Measurements from ENCODE around the gene TRMT10A.

The TRMT10A gene, protein sequence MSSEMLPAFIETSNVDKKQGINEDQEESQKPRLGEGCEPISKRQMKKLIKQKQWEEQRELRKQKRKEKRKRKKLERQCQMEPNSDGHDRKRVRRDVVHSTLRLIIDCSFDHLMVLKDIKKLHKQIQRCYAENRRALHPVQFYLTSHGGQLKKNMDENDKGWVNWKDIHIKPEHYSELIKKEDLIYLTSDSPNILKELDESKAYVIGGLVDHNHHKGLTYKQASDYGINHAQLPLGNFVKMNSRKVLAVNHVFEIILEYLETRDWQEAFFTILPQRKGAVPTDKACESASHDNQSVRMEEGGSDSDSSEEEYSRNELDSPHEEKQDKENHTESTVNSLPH

DNA sequence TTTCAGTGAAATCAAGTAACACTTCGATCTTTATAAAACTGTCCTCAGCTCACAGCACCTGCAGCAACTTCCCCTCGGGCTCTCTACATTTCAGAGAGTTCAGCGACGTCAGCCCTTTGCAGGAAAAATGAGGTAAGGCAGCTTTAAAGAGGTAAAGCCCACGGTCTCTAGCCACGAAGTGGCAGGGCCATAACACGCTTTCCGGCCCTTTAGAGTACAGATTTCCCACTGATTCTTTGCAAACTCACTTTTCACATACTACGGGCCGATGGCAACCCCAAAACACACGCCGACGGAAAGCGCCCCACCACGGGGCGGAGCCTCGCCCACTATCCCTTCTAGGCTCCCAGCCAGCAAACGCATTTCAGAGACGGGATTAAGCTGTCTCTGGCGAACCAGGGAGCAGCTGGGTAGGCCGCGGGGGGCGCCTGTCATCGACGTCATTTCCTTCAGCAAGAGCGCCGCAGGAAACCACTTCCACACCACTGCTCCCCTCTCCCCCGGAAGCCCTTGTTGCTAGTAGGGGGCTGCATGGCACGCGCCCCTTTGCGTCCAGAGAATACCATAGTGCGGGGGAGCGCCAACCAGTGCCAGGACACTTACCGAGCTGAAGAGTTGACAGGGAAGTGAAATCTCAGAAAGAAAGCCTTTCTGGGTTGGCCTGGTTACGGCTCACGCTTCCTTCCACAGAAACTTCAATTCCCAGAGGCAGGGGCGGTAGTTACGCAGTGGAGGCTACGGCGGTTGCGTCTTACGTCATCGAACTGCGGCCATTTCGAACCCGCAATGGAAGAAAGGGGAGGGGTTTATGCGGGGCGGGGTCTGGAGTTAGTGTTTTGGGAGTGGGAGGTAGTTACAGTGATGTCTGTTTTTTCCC is at the start of gene TRMT10A:
TRMT10A (minus strand) TSS at position 730 of the 877 bp plus-strand sequence. CDS start 4,701 bp downstream, outside the sequence.
- DNase-seq (ENCODE audit: low read depth, low spot score), result peak; percentile 99

DNA sequence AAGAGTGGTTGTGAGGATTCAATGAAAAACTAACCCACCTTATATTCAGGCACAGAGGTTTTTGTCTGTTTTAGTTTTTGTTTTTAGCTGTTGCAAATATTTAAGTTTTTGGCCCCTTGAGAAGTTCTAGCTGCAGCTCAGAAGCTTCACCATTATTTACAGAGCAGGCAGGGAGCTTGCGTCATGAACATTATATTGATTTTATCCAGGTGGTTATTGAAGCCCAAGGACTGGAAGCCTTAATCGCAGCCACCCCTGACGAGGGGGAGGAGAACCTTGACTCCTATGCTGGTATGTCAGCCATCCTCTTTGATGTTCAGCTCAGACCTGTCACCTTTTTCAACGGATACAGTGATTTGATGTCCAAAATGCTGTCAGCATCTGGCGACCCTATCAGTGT is 48.9 kb upstream of the TRMT10A start:
- no peak for DNase-seq (ENCODE audit: low read depth, low spot score)

DNA sequence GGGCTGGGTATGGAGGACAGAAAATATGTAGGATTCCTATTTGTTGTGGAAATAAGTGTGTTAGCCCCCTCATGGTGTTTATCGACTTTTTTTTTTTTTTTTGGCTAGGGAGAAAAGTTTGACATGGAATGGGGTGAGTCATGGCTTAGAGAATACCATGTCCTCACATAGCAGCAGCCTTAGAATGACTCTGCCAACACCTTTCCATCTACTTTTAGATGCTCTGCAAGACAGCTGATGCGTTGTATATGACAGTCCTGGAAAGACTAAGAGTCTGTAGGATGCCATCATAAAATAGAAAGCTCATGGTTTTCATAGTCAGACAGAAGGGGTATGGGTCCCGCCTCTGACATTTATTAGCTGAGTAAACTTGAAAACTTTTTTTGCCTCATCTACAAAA is 48.4 kb upstream of the TRMT10A start:
- DNase-seq (ENCODE audit: low read depth, low spot score), result no peak

DNA sequence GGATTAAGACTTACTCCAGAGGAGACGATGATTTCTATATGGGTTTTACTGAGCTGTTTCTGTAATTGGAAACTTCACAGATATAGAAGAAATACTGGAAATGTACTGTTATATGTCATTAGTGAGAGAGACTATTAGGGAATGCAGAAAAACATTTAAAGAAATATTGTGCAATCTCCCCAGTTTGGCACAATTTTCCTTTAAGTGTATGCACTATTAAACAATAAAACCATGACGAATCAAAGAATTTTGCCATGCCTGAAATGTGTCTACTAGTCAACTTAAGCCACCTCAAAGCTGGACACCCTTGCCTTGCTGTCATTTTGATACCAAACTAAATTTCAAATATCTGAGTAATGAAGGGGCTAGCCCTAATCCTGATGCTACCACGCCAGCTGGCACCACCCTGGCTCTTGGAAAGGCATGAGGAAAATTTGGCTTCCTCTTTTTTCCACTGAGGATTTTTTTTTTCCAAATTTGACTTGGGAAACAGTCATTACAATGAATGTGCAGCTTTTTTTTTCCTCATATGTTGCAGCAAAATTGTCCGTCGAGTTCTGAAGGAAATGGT is 46.9 kb upstream of the TRMT10A start:
- DNase-seq (ENCODE audit: low read depth, low spot score), result no peak

DNA sequence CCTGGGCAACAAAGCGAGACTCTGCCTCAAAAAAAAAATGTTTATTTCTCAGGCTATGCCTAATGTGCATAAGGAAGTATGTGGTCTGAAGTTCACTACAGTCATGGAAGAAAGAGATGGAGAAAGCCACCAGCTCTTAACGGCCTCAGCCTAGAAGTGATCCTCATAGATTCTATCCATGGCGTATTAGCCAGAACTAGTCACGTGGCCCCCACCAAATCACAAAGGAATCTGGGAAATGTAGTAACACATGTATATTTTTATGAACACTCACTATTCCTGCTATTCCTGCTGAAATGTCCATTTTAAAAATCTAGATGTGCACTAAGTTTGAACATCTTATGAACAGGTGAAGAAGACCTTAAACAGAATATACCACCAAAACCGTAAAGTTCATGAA is 44.6 kb upstream of the TRMT10A start:
- no peak for DNase-seq (ENCODE audit: low read depth, low spot score)

DNA sequence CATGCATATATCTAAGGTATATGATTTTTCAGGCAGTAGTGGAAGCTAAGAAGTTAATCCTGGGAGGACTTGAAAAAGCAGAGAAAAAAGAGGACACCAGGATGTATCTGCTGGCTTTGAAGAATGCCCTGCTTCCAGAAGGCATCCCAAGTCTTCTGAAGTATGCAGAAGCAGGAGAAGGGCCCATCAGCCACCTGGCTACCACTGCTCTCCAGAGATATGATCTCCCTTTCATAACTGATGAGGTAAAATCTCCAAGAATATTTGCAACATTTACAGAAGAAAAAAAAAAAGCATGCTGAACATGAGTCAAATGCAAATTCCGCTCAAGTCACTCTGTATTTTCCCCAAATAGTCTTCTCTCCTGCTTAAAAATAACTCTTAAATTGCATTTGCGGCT is 42.9 kb upstream of the TRMT10A start:
- no peak for DNase-seq (ENCODE audit: low read depth, low spot score)

DNA sequence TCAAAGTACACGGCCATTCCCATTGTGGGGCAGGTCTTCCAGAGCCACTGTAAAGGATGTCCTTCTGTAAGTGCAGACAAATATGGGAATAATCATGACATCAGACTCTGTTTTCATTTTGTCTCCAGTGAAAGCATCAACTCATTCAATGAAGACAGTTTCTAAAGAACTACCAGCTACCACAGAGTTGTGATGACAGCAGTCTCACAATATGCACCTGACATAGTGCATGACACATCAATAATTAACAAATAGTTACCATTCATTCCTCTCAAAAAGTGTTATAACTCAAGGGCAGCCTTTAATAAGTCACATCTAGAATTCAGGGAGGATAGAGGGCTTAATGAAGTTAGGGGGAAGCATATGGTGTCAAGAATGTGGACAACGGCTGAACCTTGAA is 31.0 kb upstream of the TRMT10A start:
- DNase-seq (ENCODE audit: low read depth, low spot score), result no peak

DNA sequence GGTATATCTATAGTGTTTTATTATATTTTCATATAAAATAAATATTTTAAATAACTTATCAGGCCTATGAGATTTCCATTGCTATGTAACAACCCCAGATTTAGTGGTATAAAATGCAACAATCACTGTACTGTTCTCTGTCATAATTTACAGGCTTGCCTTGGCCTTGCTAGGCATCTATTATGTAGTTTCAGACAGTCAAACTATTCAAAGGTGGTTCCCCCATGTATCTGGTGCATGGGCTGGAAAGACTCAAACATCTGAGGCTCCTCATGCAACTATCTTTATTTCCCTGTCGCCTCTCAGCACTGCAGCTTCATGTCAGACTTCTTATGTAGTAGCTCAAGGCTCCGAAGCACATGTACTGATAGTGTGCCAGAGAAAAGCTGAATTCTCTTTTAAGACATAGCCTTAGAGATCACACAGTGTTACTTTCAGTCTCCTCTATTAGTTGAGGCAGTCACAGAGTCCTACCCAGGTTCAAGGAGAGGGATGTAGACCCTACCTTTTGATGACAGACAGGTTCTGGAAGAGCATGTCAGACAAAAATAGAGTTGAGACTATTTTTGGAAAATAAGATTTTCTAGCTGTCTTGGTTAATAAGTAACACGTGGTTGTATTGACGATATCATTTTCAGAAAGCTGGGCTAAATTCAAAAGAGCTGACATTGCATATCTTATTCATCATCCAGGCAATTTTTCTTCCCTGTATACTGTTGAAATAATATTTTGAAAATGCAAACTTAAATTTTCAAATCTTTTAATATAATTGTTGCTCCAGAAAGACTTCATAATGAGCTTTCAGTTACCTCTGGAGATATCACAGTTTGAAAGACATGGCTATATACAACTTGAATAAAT is 30.2 kb upstream of the TRMT10A start:
- DNase-seq (ENCODE audit: low read depth, low spot score), result no peak

DNA sequence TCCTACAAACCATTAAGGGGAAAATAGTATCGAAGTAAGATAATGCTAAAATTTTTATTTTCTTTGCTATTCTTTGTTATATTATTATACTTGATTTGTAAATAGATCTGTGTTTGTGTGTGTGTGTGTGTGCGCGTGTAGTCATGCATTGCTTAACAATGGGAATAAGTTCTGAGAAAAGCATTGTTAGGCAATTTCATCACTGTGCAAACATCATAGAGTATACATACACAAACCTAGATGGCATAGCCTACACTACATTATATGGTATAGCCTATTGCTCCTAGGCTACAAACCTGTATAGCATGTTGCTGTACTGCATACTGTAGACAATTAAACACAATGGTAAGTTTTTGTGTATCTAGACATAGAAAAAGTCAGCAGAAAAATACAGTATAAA is 27.9 kb upstream of the TRMT10A start:
- no peak for DNase-seq (ENCODE audit: low read depth, low spot score)

DNA sequence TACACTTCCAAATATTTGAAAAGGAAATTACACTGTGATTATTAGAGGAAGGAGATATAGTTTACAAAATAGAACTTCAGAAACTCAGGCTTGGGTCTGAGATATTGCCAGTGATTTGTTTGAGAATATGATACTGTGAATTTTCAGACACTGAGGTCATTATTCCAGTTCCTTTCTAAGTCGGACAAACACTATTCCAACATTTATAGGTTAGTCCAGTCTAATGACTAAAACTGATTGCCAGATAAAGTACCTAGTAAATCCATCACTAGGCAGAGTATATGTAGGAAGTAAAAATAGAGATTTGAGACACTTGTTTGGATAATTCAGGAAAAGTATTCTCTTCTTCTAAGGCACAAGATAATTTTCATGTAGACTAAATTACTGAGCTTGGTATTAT is 24.0 kb upstream of the TRMT10A start:
- DNase-seq (ENCODE audit: low read depth, low spot score), result no peak

DNA sequence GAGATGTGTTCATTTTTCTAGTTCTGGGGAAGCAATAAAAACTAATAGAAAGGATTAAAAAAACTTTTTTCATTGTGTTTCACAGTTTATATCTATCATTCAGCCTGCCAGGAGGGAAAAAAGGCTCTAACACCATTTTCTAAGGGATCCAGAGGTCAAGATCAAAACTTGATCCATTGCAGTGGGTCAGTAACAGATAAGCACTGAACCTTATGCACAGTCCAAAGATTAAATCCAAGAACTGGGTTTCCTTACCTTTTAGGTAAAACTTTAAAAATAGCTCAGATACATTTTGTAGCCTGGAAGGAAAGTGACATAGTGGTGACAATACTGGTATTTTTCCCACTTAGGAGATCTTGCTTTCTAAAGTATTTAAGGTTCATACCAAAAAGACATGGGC is 23.5 kb upstream of the TRMT10A start:
- DNase-seq (ENCODE audit: low read depth, low spot score), result no peak

DNA sequence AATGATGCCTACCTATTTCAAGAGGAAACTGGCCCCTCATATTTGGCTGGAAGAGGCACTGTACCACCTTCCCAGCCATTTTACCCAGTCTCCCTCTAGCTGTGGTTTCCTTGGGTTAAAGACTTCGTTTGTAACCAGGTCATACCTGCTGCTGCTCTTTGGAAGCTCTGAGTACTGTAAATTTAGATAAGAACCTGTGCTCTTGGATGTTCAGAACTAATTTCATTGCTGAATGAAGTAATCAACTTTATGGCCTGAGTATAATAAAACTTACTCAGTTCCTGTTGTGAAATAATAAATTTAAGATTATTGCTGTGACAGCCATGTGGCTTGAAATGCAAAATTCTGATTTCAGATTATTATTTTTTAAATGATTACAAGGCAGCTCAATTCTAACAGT is 23.0 kb upstream of the TRMT10A start:
- DNase-seq (ENCODE audit: low read depth, low spot score), result no peak

DNA sequence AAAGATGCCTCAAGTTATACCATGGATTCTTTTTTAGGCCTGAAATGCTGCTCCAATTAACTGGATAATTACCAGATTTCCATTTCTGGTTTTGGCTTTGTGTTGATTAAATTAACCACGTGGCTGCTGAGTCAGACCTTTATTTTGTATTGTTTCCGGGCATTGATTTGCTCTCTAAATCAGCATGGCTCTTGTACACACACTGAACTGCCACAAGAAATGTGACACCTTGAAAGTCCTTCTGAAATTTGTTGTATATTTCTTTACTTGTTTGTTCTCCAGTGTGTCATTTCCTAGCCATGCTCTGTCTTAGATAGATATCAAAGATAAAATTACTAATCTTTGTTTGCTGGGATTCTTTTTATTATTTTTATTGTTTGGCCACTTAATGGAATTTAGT is 22.5 kb upstream of the TRMT10A start:
- DNase-seq (ENCODE audit: low read depth, low spot score), result no peak

DNA sequence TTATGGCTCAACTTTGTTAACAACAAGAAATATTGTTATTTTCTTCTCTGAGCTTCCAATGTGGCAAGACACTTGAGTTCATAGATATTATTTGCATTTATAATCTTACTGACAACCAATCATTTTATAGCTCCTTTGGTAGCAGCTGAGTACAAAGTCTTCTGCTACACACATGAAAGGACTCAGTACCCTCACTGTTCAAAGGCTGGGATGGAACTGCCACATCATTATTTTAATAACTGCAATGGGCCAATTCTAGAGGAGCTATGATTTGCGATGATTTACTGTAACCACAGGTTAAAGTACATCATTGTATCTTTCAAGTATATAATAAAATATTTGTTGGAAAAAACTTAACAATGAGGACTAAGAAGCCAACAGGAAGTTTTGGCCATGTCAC is 21.7 kb upstream of the TRMT10A start:
- DNase-seq (ENCODE audit: low read depth, low spot score), result no peak

DNA sequence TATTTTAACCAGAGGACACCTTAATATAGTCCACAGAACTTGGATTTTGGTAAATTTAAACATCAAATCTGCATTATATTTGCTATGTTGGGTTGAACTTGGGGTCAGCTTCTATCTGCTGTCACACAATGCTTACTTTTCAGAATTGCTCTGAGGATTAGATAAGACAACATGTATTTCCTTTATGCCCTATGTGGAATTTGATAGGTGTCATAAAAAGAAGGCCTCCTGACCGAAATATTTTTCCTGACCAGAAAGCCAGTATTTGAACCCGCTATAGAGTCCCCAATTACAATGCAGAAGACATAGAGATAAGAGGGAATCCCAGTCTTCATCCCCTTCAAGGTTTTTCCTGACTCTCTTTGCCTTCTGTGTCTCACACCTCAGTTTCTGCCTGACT is 14.9 kb upstream of the TRMT10A start:
- DNase-seq (ENCODE audit: low read depth, low spot score), result no peak

DNA sequence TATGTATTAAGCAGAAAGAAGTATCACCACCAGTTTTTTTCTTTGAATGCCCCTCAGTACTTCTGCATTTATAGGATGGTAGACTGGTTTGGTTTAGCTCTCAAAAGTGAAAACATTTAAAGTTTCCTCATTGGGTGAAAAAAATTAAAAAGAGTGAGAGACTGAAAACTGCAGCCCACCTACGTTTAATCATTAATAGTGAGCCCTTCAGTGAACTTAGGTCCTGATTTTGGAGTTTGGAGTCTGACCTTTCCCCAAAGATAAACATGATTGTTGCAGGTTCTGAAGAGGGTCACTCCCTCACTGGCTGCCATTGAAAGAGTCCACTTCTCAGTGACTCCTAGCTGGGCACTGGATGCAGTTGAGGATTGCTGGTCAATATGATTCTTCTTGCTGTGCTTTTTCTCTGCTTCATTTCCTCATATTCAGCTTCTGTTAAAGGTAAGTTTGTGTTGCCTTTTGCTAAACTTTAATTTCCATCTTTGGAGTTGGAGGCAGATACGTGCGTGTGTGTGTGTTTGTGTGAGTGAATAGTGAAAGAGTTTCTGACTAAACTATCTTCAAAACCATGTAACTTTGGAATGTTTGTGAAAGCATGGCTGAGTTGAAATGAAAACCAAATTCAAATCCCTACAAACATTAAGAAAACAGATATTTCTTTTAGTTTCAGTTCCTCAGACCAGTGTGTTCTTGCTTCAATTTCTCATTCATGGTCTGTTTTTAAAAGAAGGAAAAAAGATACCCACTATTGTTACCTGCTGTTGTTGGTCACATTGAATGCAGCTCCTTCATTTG is 10.9 kb upstream of the TRMT10A start, which contains the start of gene MTTP:
MTTP (plus strand) TSS at position 295 of the 795 bp plus-strand sequence; CDS start at position 381, 86 bp downstream.
- DNase-seq (ENCODE audit: low read depth, low spot score), result no peak

DNA sequence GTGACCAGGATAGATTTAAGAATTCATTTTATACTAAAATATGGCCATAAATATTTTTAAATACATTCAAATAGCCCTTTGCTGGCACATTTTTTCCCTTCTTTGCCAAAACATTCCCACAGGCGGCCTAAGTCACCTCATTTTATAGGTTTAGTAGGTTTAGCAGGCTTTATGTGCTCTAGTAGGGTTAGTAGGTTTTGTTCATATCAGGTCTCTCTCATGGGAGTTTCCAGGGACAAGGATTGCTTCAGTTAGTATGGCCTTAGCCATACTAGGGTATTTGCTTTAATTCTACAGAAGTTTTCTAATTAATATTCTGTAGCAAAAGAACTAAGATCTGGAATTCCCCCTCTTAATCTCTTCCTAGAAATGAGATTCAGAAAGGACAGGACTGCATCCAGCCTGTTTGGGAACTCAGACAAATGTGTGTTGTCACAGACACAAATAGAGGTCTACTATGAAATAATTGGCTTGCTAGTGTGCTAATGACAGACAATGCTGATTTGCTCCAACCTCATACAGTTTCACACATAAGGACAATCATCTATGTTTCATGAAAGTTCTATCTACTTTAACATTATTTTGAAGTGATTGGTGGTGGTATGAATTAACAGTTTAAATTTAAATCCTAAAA is 10.0 kb upstream of the TRMT10A start:
- no peak for DNase-seq (ENCODE audit: low read depth, low spot score)

DNA sequence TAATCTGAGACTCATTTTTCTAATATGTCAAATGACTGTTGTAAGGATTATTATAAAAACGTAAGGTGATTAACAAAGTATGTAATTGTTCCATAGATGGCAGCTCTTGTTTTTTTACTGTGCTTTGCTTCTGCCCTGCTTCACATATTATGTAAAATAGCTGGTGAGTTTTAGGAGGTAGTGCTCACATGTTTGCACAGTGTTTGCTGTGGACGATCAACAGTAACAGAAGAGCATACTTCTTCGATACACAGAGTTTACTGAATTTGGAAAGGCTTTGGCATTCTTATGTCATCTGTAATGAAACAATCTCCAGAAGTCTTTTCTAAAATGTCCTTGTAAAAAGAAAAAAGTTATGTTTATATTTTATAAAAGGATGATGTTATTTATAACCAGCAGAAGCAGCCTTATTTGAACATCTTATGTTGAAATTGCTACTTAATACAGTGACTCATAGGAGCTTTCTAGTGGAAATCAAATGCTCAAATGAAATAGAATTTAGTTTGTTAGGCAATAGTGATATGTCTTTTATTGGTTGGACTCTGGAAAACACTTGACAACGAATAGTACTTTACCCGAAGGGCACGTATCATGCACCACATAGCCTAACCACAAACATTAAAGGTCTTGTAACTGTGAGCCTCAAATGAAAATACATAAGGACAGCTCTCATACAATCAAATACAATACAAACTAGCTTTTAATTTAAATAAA is 8.8 kb upstream of the TRMT10A start:
- no peak for DNase-seq (ENCODE audit: low read depth, low spot score)

DNA sequence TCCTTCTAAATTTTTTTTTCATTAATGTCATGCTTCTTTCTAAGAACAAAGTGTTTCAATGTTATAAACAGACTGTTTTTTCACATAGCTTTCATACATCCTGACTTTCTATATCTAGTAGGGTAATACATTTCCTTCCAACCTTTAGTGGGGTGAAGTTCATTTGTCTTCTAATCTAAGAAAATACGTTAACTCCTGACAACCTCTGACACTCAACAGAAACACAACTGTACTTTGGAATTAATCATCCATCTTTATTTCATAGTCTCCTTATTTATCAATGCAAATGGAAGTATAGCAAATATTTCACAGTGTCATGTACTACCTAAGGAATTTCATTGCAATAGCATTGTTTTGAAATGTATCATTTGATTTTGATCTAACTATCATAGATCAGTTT is 8.0 kb upstream of the TRMT10A start:
- DNase-seq (ENCODE audit: low read depth, low spot score), result no peak

DNA sequence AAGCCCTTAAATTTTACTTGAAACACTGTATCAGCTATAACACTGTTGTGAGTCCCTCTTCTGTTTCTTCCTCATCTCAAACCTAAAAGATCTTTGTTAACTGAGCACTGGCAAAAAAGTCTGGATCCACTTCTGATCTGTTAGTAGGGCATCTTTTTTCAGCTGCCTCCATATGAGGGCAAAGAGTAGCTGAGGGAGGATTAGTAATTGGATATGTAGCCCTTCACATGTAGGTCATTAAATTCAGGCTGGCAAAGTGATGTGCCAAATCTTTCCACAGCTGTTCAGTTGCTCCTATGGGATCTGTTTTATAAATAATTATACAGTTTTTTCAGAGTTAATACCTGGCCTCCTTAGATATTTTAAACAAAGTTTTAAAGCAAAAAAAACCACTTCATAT is 1.1 kb upstream of the TRMT10A start:
- no peak for DNase-seq (ENCODE audit: low read depth, low spot score)

Measured in ELF-1 (cell line).